ENCODE data around the gene INHBE.
"Not testable (repeated sequence)": the region's sequence is repeated elsewhere in the genome, so short reads cannot be mapped to it uniquely, and the experiment has no call there.

The INHBE gene

GRCh38 chr12:57490126-57490525 is 35.0 kb downstream of the INHBE start:
- no peak for DNase-seq (ENCODE audit: extremely low read depth, low read depth)
- TF ChIP-seq, protein P1, sequence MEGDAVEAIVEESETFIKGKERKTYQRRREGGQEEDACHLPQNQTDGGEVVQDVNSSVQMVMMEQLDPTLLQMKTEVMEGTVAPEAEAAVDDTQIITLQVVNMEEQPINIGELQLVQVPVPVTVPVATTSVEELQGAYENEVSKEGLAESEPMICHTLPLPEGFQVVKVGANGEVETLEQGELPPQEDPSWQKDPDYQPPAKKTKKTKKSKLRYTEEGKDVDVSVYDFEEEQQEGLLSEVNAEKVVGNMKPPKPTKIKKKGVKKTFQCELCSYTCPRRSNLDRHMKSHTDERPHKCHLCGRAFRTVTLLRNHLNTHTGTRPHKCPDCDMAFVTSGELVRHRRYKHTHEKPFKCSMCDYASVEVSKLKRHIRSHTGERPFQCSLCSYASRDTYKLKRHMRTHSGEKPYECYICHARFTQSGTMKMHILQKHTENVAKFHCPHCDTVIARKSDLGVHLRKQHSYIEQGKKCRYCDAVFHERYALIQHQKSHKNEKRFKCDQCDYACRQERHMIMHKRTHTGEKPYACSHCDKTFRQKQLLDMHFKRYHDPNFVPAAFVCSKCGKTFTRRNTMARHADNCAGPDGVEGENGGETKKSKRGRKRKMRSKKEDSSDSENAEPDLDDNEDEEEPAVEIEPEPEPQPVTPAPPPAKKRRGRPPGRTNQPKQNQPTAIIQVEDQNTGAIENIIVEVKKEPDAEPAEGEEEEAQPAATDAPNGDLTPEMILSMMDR (IDR thresholded peaks at IDR 0.05; ENCODE audit: low read depth, low read length, missing control alignments) = no peak

DNA sequence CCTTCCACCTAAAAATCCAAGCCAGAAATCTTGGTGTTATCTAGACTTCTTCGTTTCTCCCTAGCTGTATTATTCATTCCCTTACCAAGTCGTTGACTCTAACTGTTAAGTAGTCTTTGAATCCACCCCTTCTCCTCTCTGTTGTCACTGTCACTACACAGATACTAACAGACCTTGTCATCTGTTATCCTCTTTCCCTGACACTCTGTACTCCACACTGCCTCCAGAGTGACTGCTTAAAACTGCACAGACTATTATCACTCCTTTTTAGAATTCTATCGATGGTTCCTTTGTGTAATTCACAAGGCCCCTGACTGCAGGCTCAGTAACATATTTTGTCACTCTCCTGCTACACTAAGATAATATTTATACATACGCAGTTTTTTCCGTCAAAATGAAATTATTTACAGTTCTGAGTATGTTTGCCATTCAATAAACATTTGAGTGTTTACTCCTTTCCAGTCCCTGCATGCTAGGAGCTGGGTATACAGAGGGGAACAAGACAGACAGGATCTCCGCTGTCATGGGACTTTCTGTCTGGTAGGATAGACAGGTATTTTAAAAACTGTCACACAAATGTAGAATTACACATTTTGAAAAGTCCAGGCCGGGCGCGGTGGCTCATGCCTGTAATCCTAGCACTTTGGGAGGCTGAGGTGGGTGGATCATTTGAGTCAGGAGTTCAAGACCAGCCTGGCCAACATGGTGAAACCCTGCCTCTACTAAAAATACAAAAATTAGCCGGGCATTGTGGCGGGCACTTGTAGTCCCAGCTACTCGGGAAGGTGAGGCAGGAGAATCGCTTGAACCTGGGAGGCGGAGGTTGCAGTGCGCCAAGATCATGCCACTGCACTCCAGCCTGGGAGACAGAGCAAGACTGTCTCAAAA is 36.5 kb downstream of the INHBE start:
- TF ChIP-seq, protein P1 (IDR thresholded peaks at IDR 0.05; ENCODE audit: low read depth, low read length, missing control alignments) = no peak
- H3K4me3 ChIP-seq (replicated peaks; ENCODE audit: low read depth, low read length) = no peak overlapping the region
- no peak for DNase-seq (ENCODE audit: extremely low read depth, low read depth)

More at GRCh38 chr12:57490126-57490525, 35.0 kb downstream of the INHBE start:
- H3K4me3 ChIP-seq (replicated peaks; ENCODE audit: low read depth, low read length) = no peak overlapping the region

GRCh38 chr12:57495051-57495701 is 40.1 kb downstream of the INHBE start:
- not testable (repeated sequence) for H3K4me3 ChIP-seq (replicated peaks; ENCODE audit: low read depth, low read length); DNase-seq (ENCODE audit: extremely low read depth, low read depth)

DNA sequence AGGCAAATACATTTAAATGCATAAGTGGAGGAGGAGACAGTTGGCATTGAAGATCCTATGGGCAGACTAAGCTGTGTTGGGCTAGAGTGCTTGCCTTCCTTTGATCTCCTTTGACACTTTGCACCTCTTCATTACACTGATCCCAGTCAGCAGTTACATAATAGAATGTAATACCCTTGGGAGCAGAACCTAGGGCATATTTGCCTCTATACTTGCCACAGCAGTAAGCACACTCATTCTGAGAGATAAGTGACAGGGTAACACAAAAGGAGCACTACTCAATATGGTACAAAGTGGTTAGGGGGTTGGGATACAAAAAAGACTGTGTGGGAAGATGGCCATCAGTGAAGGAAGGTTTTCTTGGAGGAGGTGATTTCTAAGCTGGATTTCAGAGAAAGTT is 41.7 kb downstream of the INHBE start:
- TF ChIP-seq, protein P1 (IDR thresholded peaks at IDR 0.05; ENCODE audit: low read depth, low read length, missing control alignments) = no peak
- DNase-seq (ENCODE audit: extremely low read depth, low read depth) = no peak
- no peak overlapping the region for H3K4me3 ChIP-seq (replicated peaks; ENCODE audit: low read depth, low read length)

DNA sequence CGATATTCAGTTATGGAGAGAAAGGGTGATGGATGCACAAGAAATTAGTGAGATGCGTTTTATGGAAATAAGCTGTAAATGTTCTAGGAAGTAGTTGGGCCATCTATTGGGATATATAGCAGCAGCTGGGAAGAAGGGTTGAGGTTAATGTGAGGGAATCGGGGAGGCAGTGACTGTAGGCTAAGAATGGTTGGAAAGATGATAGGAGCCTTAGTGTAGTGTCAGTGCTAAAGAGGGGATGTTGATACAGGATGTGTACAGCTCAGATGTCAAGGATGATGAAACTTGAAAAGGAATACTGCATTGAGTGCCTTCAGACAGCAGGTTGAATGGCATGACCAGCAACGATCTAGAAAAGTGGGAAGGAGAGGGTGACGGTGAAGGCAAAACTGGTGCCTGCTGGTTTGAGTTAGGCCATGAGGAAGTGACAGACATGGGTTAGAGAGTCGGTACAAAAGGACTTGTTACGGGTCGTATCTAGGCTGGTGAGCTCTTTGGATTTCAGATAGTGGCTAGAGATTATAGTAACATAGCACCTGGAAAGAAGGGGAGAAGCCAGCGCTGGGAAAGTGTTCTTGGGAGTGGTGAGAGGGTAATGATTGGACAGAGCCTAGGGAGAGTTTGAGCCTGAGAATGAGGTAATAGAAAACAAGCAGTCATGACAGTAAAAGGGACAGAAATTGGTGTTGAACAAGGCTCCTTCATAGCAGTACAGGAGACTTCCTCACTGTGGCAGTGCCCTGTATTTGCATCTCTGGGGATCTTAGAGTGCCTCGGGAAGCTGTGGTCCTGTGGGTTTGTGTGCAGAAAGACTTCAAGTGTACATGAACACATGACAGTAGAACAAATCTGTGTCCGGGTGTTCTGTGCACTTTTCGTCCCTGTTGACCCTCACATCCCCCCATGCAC is 42.4 kb downstream of the INHBE start:
- TF ChIP-seq, protein P1 (IDR thresholded peaks at IDR 0.05; ENCODE audit: low read depth, low read length, missing control alignments) = no peak
- no peak overlapping the region for H3K4me3 ChIP-seq (replicated peaks; ENCODE audit: low read depth, low read length)
- DNase-seq (ENCODE audit: extremely low read depth, low read depth) = no peak

- no peak overlapping the region for H3K4me3 ChIP-seq (replicated peaks; ENCODE audit: low read depth, low read length)
- TF ChIP-seq, protein P1 (IDR thresholded peaks at IDR 0.05; ENCODE audit: low read depth, low read length, missing control alignments) = no peak
- no peak for DNase-seq (ENCODE audit: extremely low read depth, low read depth)
Observed at GRCh38 chr12:57498132-57498502, 43.0 kb downstream of the INHBE start.
